Measurements from ENCODE around the gene HSPB6.

The HSPB6 gene

DNA sequence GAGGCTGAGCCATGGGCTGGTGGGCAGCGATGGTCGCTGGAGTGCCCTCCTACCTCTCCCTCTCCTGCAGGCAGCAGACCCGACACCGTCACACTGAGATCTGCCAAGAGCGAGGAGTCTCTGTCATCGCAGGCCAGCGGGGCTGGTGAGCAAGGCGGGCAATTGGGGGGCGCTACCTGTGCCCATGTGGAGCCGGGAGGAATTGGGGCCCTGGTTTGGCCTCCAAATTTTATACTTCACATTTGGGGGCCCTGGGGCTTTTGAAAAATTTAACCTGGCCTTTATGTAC lies 28.5 kb upstream of the HSPB6 start:
- DNase-seq (ENCODE audit: low read depth in 1 of 2, low spot score in 1 of 2), result no peak
- no peak overlapping the region for H3K4me3 ChIP-seq (replicated peaks; ENCODE audit: insufficient read depth, low read length)
- no peak overlapping the region for H3K27ac ChIP-seq (replicated peaks)
- no peaks in the 10 kb centered on the region for H3K27me3 ChIP-seq (ENCODE audit: insufficient read depth, poor library complexity, severe bottlenecking)
- TF ChIP-seq, protein P1, sequence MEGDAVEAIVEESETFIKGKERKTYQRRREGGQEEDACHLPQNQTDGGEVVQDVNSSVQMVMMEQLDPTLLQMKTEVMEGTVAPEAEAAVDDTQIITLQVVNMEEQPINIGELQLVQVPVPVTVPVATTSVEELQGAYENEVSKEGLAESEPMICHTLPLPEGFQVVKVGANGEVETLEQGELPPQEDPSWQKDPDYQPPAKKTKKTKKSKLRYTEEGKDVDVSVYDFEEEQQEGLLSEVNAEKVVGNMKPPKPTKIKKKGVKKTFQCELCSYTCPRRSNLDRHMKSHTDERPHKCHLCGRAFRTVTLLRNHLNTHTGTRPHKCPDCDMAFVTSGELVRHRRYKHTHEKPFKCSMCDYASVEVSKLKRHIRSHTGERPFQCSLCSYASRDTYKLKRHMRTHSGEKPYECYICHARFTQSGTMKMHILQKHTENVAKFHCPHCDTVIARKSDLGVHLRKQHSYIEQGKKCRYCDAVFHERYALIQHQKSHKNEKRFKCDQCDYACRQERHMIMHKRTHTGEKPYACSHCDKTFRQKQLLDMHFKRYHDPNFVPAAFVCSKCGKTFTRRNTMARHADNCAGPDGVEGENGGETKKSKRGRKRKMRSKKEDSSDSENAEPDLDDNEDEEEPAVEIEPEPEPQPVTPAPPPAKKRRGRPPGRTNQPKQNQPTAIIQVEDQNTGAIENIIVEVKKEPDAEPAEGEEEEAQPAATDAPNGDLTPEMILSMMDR (IDR thresholded peaks at IDR 0.05; ENCODE audit: insufficient read depth, low read length), result no peak
- TF ChIP-seq GABPA (IDR thresholded peaks at IDR 0.05; ENCODE audit: low read depth), result no peak
- TF ChIP-seq, protein P2, sequence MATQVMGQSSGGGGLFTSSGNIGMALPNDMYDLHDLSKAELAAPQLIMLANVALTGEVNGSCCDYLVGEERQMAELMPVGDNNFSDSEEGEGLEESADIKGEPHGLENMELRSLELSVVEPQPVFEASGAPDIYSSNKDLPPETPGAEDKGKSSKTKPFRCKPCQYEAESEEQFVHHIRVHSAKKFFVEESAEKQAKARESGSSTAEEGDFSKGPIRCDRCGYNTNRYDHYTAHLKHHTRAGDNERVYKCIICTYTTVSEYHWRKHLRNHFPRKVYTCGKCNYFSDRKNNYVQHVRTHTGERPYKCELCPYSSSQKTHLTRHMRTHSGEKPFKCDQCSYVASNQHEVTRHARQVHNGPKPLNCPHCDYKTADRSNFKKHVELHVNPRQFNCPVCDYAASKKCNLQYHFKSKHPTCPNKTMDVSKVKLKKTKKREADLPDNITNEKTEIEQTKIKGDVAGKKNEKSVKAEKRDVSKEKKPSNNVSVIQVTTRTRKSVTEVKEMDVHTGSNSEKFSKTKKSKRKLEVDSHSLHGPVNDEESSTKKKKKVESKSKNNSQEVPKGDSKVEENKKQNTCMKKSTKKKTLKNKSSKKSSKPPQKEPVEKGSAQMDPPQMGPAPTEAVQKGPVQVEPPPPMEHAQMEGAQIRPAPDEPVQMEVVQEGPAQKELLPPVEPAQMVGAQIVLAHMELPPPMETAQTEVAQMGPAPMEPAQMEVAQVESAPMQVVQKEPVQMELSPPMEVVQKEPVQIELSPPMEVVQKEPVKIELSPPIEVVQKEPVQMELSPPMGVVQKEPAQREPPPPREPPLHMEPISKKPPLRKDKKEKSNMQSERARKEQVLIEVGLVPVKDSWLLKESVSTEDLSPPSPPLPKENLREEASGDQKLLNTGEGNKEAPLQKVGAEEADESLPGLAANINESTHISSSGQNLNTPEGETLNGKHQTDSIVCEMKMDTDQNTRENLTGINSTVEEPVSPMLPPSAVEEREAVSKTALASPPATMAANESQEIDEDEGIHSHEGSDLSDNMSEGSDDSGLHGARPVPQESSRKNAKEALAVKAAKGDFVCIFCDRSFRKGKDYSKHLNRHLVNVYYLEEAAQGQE (IDR thresholded peaks at IDR 0.05; ENCODE audit: insufficient replicate concordance, low read depth), result no peak
- no peak for TF ChIP-seq POLR2AphosphoS5 (IDR thresholded peaks at IDR 0.05; ENCODE audit: low read depth)
- no peak for TF ChIP-seq SPI1 (IDR thresholded peaks at IDR 0.05; ENCODE audit: borderline replicate concordance, low read depth)

DNA sequence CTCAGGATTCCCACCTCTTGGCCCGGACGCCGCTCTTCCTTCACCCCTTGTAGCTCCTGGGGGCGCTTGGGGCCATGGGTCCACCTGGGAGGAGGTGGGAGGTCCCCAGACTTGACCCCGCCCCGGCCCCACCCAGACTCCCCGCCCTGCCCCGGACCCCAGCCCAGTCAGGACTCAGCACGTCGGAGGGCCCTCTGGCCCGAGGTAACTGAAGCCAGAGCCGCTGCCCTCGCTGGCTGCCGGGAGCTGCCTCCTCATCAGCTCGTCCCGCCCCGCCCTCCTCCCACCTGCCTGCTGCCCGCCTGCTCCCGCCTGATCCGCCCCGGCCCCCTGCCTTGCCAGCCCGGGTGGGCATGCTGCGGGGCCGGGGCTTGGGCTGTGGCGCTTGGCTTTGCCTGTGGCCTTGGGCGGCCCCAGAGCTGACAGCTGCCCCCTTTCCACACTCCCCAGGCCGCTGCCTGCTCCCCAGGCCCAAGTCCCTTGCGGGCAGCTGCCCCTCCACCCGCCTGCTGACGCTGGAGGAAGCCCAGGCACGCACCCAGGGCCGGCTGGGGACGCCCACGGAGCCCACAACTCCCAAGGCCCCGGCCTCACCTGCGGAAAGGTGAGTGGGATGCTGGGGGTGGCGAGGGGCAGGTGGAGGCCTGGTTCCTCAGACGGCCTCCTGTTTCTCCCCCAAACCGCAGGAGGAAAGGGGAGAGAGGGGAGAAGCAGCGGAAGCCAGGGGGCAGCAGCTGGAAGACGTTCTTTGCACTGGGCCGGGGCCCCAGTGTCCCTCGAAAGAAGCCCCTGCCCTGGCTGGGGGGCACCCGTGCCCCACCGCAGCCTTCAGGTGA lies 27.9 kb upstream of the HSPB6 start:
- no peak overlapping the region for H3K4me3 ChIP-seq (replicated peaks; ENCODE audit: insufficient read depth, low read length)
- no peak overlapping the region for H3K27ac ChIP-seq (replicated peaks)
- TF ChIP-seq, protein P2 (IDR thresholded peaks at IDR 0.05; ENCODE audit: insufficient replicate concordance, low read depth), result no peak
- TF ChIP-seq SPI1 (IDR thresholded peaks at IDR 0.05; ENCODE audit: borderline replicate concordance, low read depth) (no peak), GABPA (IDR thresholded peaks at IDR 0.05; ENCODE audit: low read depth) (no peak), POLR2AphosphoS5 (IDR thresholded peaks at IDR 0.05; ENCODE audit: low read depth) (no peak)
- TF ChIP-seq, protein P1 (IDR thresholded peaks at IDR 0.05; ENCODE audit: insufficient read depth, low read length), result no peak
- H3K27me3 ChIP-seq (ENCODE audit: insufficient read depth, poor library complexity, severe bottlenecking), result no peaks in the 10 kb centered on the region
- no peak for DNase-seq (ENCODE audit: low read depth in 1 of 2, low spot score in 1 of 2)

DNA sequence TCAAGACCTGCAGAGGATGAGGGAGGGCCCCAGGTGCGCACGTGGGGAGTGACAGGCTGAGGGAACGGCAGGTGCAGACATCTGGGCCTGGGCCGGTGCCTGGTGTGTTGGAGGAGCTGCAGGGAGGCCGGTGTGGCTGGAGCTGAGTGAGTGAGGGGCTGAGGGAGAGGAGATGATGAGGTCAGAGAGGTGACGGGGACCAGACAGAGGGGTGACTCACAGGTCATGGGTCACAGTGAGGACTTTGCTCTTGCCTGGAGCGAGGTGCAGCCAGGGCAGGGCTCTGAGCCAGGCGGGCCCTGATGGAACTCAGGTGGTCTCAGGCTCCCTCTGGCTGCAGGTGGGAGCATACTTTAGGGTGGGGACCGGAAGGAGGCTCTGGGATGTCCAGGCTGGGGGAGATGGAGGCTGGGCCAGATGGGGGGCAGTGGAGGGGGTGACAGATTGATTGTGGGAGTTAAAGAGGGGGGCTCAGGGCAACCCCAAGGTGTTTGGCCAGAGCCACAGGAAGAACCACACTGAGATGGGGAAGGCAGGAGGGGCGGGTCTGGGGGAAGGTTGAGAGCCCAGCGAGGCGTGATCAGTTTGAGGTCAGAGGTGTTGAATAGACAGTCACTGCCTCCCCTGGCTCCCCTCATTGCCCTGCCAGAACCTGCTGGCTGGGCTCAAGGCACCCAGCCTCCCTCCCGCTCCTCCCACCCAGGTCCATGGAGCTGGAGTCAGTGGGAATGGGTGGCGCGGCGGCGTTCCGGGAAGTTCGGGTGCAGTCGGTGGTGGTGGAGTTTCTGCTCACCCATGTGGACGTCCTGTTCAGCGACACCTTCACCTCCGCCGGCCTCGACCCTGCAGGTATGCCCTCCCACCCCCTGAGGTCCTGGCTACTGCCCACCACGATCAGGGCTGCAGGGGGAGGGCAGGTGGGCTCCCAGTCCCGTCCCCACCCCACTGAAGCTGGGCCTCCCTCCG lies 26.9 kb upstream of the HSPB6 start:
- Histone ChIP-seq H3K4me3 (replicated peaks; ENCODE audit: insufficient read depth, low read length) (no peak overlapping the region), H3K27me3 (ENCODE audit: insufficient read depth, poor library complexity, severe bottlenecking) (no peaks in the 10 kb centered on the region), H3K27ac (replicated peaks) (no peak overlapping the region)
- DNase-seq (ENCODE audit: low read depth in 1 of 2, low spot score in 1 of 2), result no peak
- TF ChIP-seq, protein P1 (IDR thresholded peaks at IDR 0.05; ENCODE audit: insufficient read depth, low read length), result no peak
- TF ChIP-seq GABPA (IDR thresholded peaks at IDR 0.05; ENCODE audit: low read depth), result no peak
- TF ChIP-seq SPI1 (IDR thresholded peaks at IDR 0.05; ENCODE audit: borderline replicate concordance, low read depth), result no peak
- TF ChIP-seq POLR2AphosphoS5 (IDR thresholded peaks at IDR 0.05; ENCODE audit: low read depth), result no peak
- TF ChIP-seq, protein P2 (IDR thresholded peaks at IDR 0.05; ENCODE audit: insufficient replicate concordance, low read depth), result no peak

Data from HL-60 (cell line).